HepG2 (cell line): ENCODE data around the gene SEMA4A. TPM values are rescaled to one million over a fixed set of nuclear protein-coding genes. Genes with fewer than 3 reads are reported as not detected.
A peak's percentile ranks its signal among the peaks of the same experiment; 100 is the strongest.

Experiments
- ATF4 ChIP-seq, 2 experiments: fragments of 450-650 bp in 1 of 2; sonication (generic) in 1 of 2; formaldehyde crosslinking; IDR thresholded peaks; 2 replicates each; pipeline versions ENCODE4 v1.5.0 to v1.8.0; 2020 to 2022; ENCODE audit warnings: mild to moderate bottlenecking in 1 of 2, missing genetic modification reagents in 1 of 2
- CREM ChIP-seq, 2 experiments: sonication (generic) in 1 of 2; formaldehyde crosslinking in 1 of 2; IDR thresholded peaks; 2 replicates each; pipeline versions ENCODE4 v1.4.0 to v1.6.1; 2016 to 2020; ENCODE audit warnings: antibody characterized with exemption in 1 of 2, mild to moderate bottlenecking in 1 of 2, missing genetic modification reagents in 1 of 2
- DR1 ChIP-seq: sonication (generic); formaldehyde crosslinking; IDR thresholded peaks from 2 replicates; pipeline ENCODE4 v1.8.0; 2021; ENCODE audit warnings: mild to moderate bottlenecking, missing genetic modification reagents, inconsistent platforms
- FIP1L1 ChIP-seq: fragments of 200-400 bp; formaldehyde crosslinking; IDR thresholded peaks from 2 replicates; pipeline ENCODE4 v1.6.1; 2018; ENCODE audit warnings: low read depth, mild to moderate bottlenecking, low read length, moderate library complexity, borderline replicate concordance; ENCODE audit not compliant: insufficient read depth
- FOXJ3 ChIP-seq: sonication (generic); formaldehyde crosslinking; IDR thresholded peaks from 2 replicates; pipeline ENCODE4 v1.4.0; 2020; ENCODE audit warnings: missing genetic modification reagents, mild to moderate bottlenecking, borderline replicate concordance
- HBP1 ChIP-seq: IDR thresholded peaks from 2 replicates; pipeline ENCODE4 v1.6.1; 2016; ENCODE audit warnings: low read depth, control low read depth
- HIVEP1 ChIP-seq: sonication (generic); formaldehyde crosslinking; IDR thresholded peaks from 2 replicates; pipeline ENCODE4 v1.4.0; 2020; ENCODE audit warnings: mild to moderate bottlenecking, missing genetic modification reagents
- MED8 ChIP-seq: sonication (generic); formaldehyde crosslinking; IDR thresholded peaks from 2 replicates; pipeline ENCODE4 v1.8.1; 2023; ENCODE audit warnings: mild to moderate bottlenecking, missing genetic modification reagents; ENCODE audit not compliant: insufficient replicate concordance
- NAIF1 ChIP-seq: sonication (generic); formaldehyde crosslinking; IDR thresholded peaks from 2 replicates; pipeline ENCODE4 v1.5.0; 2020; ENCODE audit warnings: mild to moderate bottlenecking, missing genetic modification reagents, borderline replicate concordance
- NFE2 ChIP-seq: sonication (generic); formaldehyde crosslinking; IDR thresholded peaks from 2 replicates; pipeline ENCODE4 v1.4.0; 2020; ENCODE audit warnings: missing genetic modification reagents
- ZBTB43 ChIP-seq: sonication (generic); formaldehyde crosslinking; conservative IDR thresholded peaks from 2 replicates; pipeline ENCODE4 v1.4.0; 2020; ENCODE audit warnings: missing genetic modification reagents
- ZFX ChIP-seq: sonication (generic); formaldehyde crosslinking; IDR thresholded peaks from 2 replicates; pipeline ENCODE4 v1.4.0; 2020; ENCODE audit warnings: mild to moderate bottlenecking, low read depth, missing genetic modification reagents, moderate library complexity
- ZNF207 ChIP-seq: fragments of 450-650 bp; IDR thresholded peaks from 2 replicates; pipeline ENCODE4 v1.6.1; 2016; ENCODE audit warnings: antibody characterized with exemption, borderline replicate concordance
- ZNF251 ChIP-seq: sonication (generic); formaldehyde crosslinking; IDR thresholded peaks from 2 replicates; pipeline ENCODE4 v1.9.0; 2021; ENCODE audit warnings: mild to moderate bottlenecking, missing genetic modification reagents
- ZNF556 ChIP-seq: sonication (generic); formaldehyde crosslinking; IDR thresholded peaks from 2 replicates; pipeline ENCODE4 v1.4.0; 2020; ENCODE audit warnings: mild to moderate bottlenecking, missing genetic modification reagents, borderline replicate concordance
- ZNF616 ChIP-seq: sonication (generic); formaldehyde crosslinking; IDR thresholded peaks from 2 replicates; pipeline ENCODE4 v1.5.0; 2020; ENCODE audit warnings: low read depth, mild to moderate bottlenecking, missing genetic modification reagents
- ZNF709 ChIP-seq: sonication (generic); formaldehyde crosslinking; IDR thresholded peaks from 2 replicates; pipeline ENCODE4 v1.5.0; 2020; ENCODE audit warnings: mild to moderate bottlenecking, missing genetic modification reagents
- polyA plus RNA-seq, 8 experiments: library from polyadenylated mRNA; depleted of rRNA in 3 of 8; stranded (reverse) in 7 of 8; unstranded in 1 of 8; fragments of >200 nt; fragmentation: Illumina TruSeq in 4 of 8; extraction: Trizol in 4 of 8; gene quantifications; 2 replicates each; pipeline versions ENCODE4 v1.2.1 to v1.2.3, GENCODE V29; 2011 to 2016; ENCODE audit warnings: low read depth in 4 of 8, missing spikeins in 1 of 8, mixed read lengths in 1 of 8; ENCODE audit not compliant: insufficient read depth in 1 of 8
- total RNA-seq, 5 experiments: library from RNA; depleted of rRNA; stranded (reverse); fragments of >200 nt; fragmentation: Illumina TruSeq; extraction: Trizol; gene quantifications; 2 replicates each; pipeline ENCODE4 v1.2.3, GENCODE V29; 2016; ENCODE audit warnings: low read depth in 1 of 5
- TF ChIP-seq, protein P1 (sequence below): sonication (generic); formaldehyde crosslinking; IDR thresholded peaks from 2 replicates; pipeline ENCODE4 v1.9.0; 2022; ENCODE audit warnings: low read depth, missing genetic modification reagents
- TF ChIP-seq, protein P2 (sequence below): sonication (generic); formaldehyde crosslinking; IDR thresholded peaks from 2 replicates; pipeline ENCODE4 v1.4.0; 2020; ENCODE audit warnings: missing genetic modification reagents

SEMA4A gene
- total and polyA plus RNA-seq, 2 of the 13 experiments (the other 11 are each of a cell fraction or from before 2014, with no cell fraction given) = 0.09 to 0.20 TPM

- no peak for TF ChIP-seq FIP1L1
- no peak for TF ChIP-seq MED8 (CRISPR knock-in tag)
- no peak for TF ChIP-seq ZBTB43
- no peak for TF ChIP-seq NAIF1
- no peak for TF ChIP-seq ZNF556 (CRISPR knock-in tag)
- TF ChIP-seq CREM (IDR thresholded peaks at IDR 0.05) = peak; percentile 24; the same call in 1 of the 2 replicates
- no peak for TF ChIP-seq CREM (CRISPR knock-in tag; IDR thresholded peaks at IDR 0.05)
- no peak for TF ChIP-seq NFE2
- TF ChIP-seq HBP1 = no peak
- TF ChIP-seq HIVEP1 = no peak
- TF ChIP-seq ZNF616 = no peak
- no peak for TF ChIP-seq DR1 (CRISPR knock-in tag)
- TF ChIP-seq ZNF709 = no peak
- peak; percentile 50; the same call in 1 of the 2 replicates for TF ChIP-seq FOXJ3 (CRISPR knock-in tag)
- no peak for TF ChIP-seq ZNF251 (CRISPR knock-in tag)
- TF ChIP-seq, protein P1, sequence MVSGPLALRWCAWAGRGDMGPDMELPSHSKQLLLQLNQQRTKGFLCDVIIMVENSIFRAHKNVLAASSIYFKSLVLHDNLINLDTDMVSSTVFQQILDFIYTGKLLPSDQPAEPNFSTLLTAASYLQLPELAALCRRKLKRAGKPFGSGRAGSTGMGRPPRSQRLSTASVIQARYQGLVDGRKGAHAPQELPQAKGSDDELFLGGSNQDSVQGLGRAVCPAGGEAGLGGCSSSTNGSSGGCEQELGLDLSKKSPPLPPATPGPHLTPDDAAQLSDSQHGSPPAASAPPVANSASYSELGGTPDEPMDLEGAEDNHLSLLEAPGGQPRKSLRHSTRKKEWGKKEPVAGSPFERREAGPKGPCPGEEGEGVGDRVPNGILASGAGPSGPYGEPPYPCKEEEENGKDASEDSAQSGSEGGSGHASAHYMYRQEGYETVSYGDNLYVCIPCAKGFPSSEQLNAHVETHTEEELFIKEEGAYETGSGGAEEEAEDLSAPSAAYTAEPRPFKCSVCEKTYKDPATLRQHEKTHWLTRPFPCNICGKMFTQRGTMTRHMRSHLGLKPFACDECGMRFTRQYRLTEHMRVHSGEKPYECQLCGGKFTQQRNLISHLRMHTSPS (CRISPR knock-in tag) = no peak
- no peak for TF ChIP-seq ZNF207
- no peak for TF ChIP-seq ZFX (CRISPR knock-in tag)
- TF ChIP-seq, protein P2, sequence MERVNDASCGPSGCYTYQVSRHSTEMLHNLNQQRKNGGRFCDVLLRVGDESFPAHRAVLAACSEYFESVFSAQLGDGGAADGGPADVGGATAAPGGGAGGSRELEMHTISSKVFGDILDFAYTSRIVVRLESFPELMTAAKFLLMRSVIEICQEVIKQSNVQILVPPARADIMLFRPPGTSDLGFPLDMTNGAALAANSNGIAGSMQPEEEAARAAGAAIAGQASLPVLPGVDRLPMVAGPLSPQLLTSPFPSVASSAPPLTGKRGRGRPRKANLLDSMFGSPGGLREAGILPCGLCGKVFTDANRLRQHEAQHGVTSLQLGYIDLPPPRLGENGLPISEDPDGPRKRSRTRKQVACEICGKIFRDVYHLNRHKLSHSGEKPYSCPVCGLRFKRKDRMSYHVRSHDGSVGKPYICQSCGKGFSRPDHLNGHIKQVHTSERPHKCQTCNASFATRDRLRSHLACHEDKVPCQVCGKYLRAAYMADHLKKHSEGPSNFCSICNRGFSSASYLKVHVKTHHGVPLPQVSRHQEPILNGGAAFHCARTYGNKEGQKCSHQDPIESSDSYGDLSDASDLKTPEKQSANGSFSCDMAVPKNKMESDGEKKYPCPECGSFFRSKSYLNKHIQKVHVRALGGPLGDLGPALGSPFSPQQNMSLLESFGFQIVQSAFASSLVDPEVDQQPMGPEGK = no peak
- no peak for TF ChIP-seq ATF4 (CRISPR knock-in tag; IDR thresholded peaks at IDR 0.05)
Measured at GRCh38 chr1:156191292-156191964, 38.0 kb downstream of the SEMA4A start (continued).
